HG02610 (cell line): ENCODE measurements around the gene USP19.

Experiments used
- ATAC-seq: cut with Tn5 transposase; IDR thresholded peaks from one replicate; pipeline ENCODE4 v1.9.1; 2021; ENCODE audit warnings: mild to moderate bottlenecking, moderate library complexity; ENCODE audit not compliant: unreplicated experiment

The USP19 gene

GRCh38 chr3:49120438-49121131, at the start of gene USP19:
Gene USP19, minus strand, starts transcription at chr3:49120823. Its CDS starts 1,678 bp downstream, at chr3:49119145.
- ATAC-seq = peak; percentile 80

- no peak for ATAC-seq
These were observed 46.3 kb upstream of the USP19 start for GRCh38 chr3:49166752-49167556.

- ATAC-seq = no peak
These were observed 45.4 kb upstream of the USP19 start, which contains the start of gene CCDC71 for GRCh38 chr3:49165771-49166751. Gene CCDC71, minus strand, starts transcription at chr3:49166331. Its CDS starts 2,123 bp downstream, at chr3:49164208.

GRCh38 chr3:49164983-49165720, 44.5 kb upstream of the USP19 start:
- ATAC-seq = no peak

- no peak for ATAC-seq
These were observed 43.0 kb upstream of the USP19 start for GRCh38 chr3:49163609-49164008.

GRCh38 chr3:49162751-49163419, 42.3 kb upstream of the USP19 start:
- ATAC-seq = no peak

GRCh38 chr3:49161808-49162530, 41.3 kb upstream of the USP19 start:
- ATAC-seq = no peak

- no peak for ATAC-seq
These were observed 40.6 kb upstream of the USP19 start for GRCh38 chr3:49161197-49161596.

- ATAC-seq = no peak
These were observed 38.2 kb upstream of the USP19 start for GRCh38 chr3:49158792-49159191.

GRCh38 chr3:49158103-49158709, 37.6 kb upstream of the USP19 start:
- ATAC-seq = no peak

GRCh38 chr3:49157289-49157688, 36.7 kb upstream of the USP19 start:
- ATAC-seq = no peak

GRCh38 chr3:49153349-49153912, 32.8 kb upstream of the USP19 start:
- ATAC-seq = no peak

GRCh38 chr3:49151610-49152009, 31.0 kb upstream of the USP19 start:
- ATAC-seq = no peak

GRCh38 chr3:49148159-49148558, 27.5 kb upstream of the USP19 start:
- ATAC-seq = no peak

- ATAC-seq = no peak
These were observed 19.5 kb upstream of the USP19 start for GRCh38 chr3:49140080-49140479.

GRCh38 chr3:49135499-49135898, 14.9 kb upstream of the USP19 start:
- ATAC-seq = no peak

- no peak for ATAC-seq
These were observed 14.0 kb upstream of the USP19 start for GRCh38 chr3:49134471-49135265.
